IMR-90 (cell line): ENCODE measurements around the gene PCNX2. TPM values are rescaled to one million over a fixed set of nuclear protein-coding genes. Genes with fewer than 3 reads are reported as not detected.

ENCODE experiments used
- ATAC-seq: fragments of 200-7000 bp; cut with Tn5 transposase; 2 replicates; pipeline ENCODE4 v1.9.1; 2020; ENCODE audit warnings: low read depth, mild to moderate bottlenecking, moderate library complexity
- BruUV-seq: library from RNA; stranded (reverse); fragments of 400-500 nt; replicated peaks from 2 replicates; lab custom pipeline; 2021; lab: Mats Ljungman, UMichigan
- CTCF ChIA-PET: fragments of 300-600 bp; formaldehyde crosslinking; extraction: SDS; loops from one replicate; lab custom pipeline; 2021; ENCODE audit warnings: antibody characterized with exemption; lab: Yijun Ruan, JAX
- POLR2A ChIA-PET: fragments of 300-600 bp; sonication (Branson Sonifier 250); formaldehyde crosslinking; loops from one replicate; lab custom pipeline; 2022; ENCODE audit warnings: antibody characterized with exemption; ENCODE audit not compliant: unreplicated experiment; lab: Charles Lee
- DNase-seq: peaks from one replicate; pipeline ENCODE4 v3.0.0; 2013
- H2AFZ ChIP-seq: replicated peaks from 2 replicates; pipeline ENCODE3; 2013; ENCODE audit warnings: low read length, mild to moderate bottlenecking; ENCODE audit not compliant: poor library complexity
- H2AK5ac ChIP-seq: 2 replicates; pipeline ENCODE4 v1.6.1; 2013; ENCODE audit warnings: low read depth, low read length, inconsistent platforms
- H2AK9ac ChIP-seq: replicated peaks from 2 replicates; pipeline ENCODE3; 2013; ENCODE audit warnings: mild to moderate bottlenecking, low read depth, low read length, moderate library complexity; ENCODE audit not compliant: poor library complexity
- H2BK120ac ChIP-seq: 2 replicates; pipeline ENCODE4 v1.6.1; 2013; ENCODE audit warnings: low read depth, low read length, inconsistent platforms
- H2BK15ac ChIP-seq: 3 replicates; pipeline ENCODE4 v1.6.1; 2013; ENCODE audit warnings: low read depth, low read length, inconsistent platforms
- H2BK20ac ChIP-seq: 2 replicates; pipeline ENCODE4 v1.6.1; 2013; ENCODE audit warnings: low read depth, mild to moderate bottlenecking, inconsistent platforms, low read length, moderate library complexity
- H2BK5ac ChIP-seq: 2 replicates; pipeline ENCODE4 v1.6.1; 2013; ENCODE audit warnings: mild to moderate bottlenecking, low read depth, low read length, inconsistent platforms; ENCODE audit not compliant: poor library complexity, severe bottlenecking
- H3K14ac ChIP-seq: replicated peaks from 2 replicates; pipeline ENCODE4 v1.6.1; 2013; ENCODE audit warnings: low read depth, low read length, inconsistent platforms
- H3K18ac ChIP-seq: 2 replicates; pipeline ENCODE4 v1.6.1; 2013; ENCODE audit warnings: low read depth, low read length, control low read depth
- H3K23ac ChIP-seq: 2 replicates; pipeline ENCODE4 v1.6.1; 2013; ENCODE audit warnings: low read depth, low read length, inconsistent platforms
- H3K27ac ChIP-seq: 2 replicates; pipeline ENCODE4 v1.5.1; 2013; ENCODE audit warnings: mild to moderate bottlenecking, control low read depth, low read length; ENCODE audit not compliant: insufficient read depth
- H3K27me3 ChIP-seq: 2 replicates; pipeline ENCODE4 v1.6.1; 2013; ENCODE audit warnings: low read length; ENCODE audit not compliant: control insufficient read depth, insufficient read depth
- H3K36me3 ChIP-seq: 2 replicates; pipeline ENCODE4 v1.6.1; 2013; ENCODE audit warnings: low read length, mixed read lengths; ENCODE audit not compliant: control insufficient read depth, insufficient read depth
- H3K4ac ChIP-seq: 2 replicates; pipeline ENCODE4 v1.6.1; 2013; ENCODE audit warnings: low read depth, low read length, inconsistent platforms
- H3K4me1 ChIP-seq: 2 replicates; pipeline ENCODE4 v1.6.1; 2013; ENCODE audit warnings: low read length, mixed read lengths; ENCODE audit not compliant: control insufficient read depth, insufficient read depth
- H3K4me2 ChIP-seq: 2 replicates; pipeline ENCODE4 v1.6.1; 2013; ENCODE audit warnings: low read depth, mild to moderate bottlenecking, control low read depth, low read length, moderate library complexity
- H3K4me3 ChIP-seq: 2 replicates; pipeline ENCODE4 v1.5.1; 2013; ENCODE audit warnings: low read depth, mild to moderate bottlenecking, control low read depth, low read length, moderate library complexity; ENCODE audit not compliant: insufficient read depth
- H3K56ac ChIP-seq: 2 replicates; pipeline ENCODE4 v1.6.1; 2013; ENCODE audit warnings: low read length, inconsistent platforms; ENCODE audit not compliant: insufficient read depth; ENCODE audit errors: extremely low read depth
- H3K79me1 ChIP-seq, 2 experiments: 2 replicates each; pipeline ENCODE4 v1.6.1; 2013; ENCODE audit warnings: low read length in 2 of 2, inconsistent platforms in 1 of 2, low read depth in 1 of 2
- H3K9ac ChIP-seq: 2 replicates; pipeline ENCODE4 v1.6.1; 2013; ENCODE audit warnings: low read depth, low read length, control low read depth
- H3K9me1 ChIP-seq: 2 replicates; pipeline ENCODE4 v1.6.1; 2013; ENCODE audit warnings: low read length, inconsistent platforms; ENCODE audit not compliant: insufficient read depth
- H3K9me3 ChIP-seq: 2 replicates; pipeline ENCODE4 v1.6.1; 2013; ENCODE audit warnings: low read length; ENCODE audit not compliant: control insufficient read depth, insufficient read depth
- H4K20me1 ChIP-seq: 2 replicates; pipeline ENCODE4 v1.6.1; 2013; ENCODE audit warnings: low read length, inconsistent platforms; ENCODE audit not compliant: insufficient read depth
- H4K5ac ChIP-seq: 2 replicates; pipeline ENCODE4 v1.6.1; 2013; ENCODE audit warnings: mild to moderate bottlenecking, low read depth, low read length, control low read depth
- H4K8ac ChIP-seq, 2 experiments: 2 replicates each; pipeline ENCODE4 v1.6.1; 2013; ENCODE audit warnings: low read depth in 2 of 2, low read length in 2 of 2, control low read depth in 1 of 2, inconsistent platforms in 1 of 2
- H4K91ac ChIP-seq: 2 replicates; pipeline ENCODE4 v1.6.1; 2013; ENCODE audit warnings: low read depth, low read length, inconsistent platforms; ENCODE audit not compliant: insufficient read depth
- MAZ ChIP-seq: IDR thresholded peaks from 2 replicates; pipeline ENCODE4 v1.6.1; 2012; ENCODE audit warnings: low read depth, mild to moderate bottlenecking, low read length, improper control_type of control experiment, moderate library complexity, borderline replicate concordance
- WGBS, 2 experiments: methylation state at CpG; one replicate each; pipeline versions ENCODE4 v1.1.5 to v1.1.7; 2013; ENCODE audit warnings: missing lambda C conversion rate in 2 of 2; ENCODE audit not compliant: insufficient read length in 1 of 2; ENCODE audit errors: extremely low coverage in 2 of 2; 5-methylcytosine and 5-hydroxymethylcytosine counted together
- dilution Hi-C: fragments of 300-500 bp; cut with HindIII; formaldehyde crosslinking; loops from one replicate; pipeline ENCODE4 v1.14.3; 2018; ENCODE audit warnings: low sequenced_read_pairs; ENCODE audit not compliant: unreplicated experiment
- in situ Hi-C: fragments of 300-500 bp; cut with MboI; formaldehyde crosslinking; loops from 3 replicates; pipeline ENCODE4 v1.14.3; 2019; ENCODE audit warnings: low sequenced_read_pairs, inconsistent platforms, mixed read lengths
- intact Hi-C: fragments of 100-400 bp; cut with micrococcal nuclease; formaldehyde crosslinking; loops from 2 replicates; pipeline ENCODE4 v1.10.0; 2022
- polyA plus RNA-seq, 3 experiments: library from polyadenylated mRNA; depleted of rRNA; stranded (reverse); fragments of >200 nt; gene quantifications; 2 replicates each; pipeline ENCODE4 v1.2.3, GENCODE V29; 2012; ENCODE audit warnings: low replicate concordance in 1 of 3
- total RNA-seq: library from RNA; depleted of rRNA; stranded (reverse); fragments of >200 nt; gene quantifications from 2 replicates; pipeline ENCODE4 v1.2.3, GENCODE V29; 2012

PCNX2 gene
- total and polyA plus RNA-seq, 2 of the 4 experiments (the other 2 are of a cell fraction) = 15.9 to 22.6 TPM

DNA sequence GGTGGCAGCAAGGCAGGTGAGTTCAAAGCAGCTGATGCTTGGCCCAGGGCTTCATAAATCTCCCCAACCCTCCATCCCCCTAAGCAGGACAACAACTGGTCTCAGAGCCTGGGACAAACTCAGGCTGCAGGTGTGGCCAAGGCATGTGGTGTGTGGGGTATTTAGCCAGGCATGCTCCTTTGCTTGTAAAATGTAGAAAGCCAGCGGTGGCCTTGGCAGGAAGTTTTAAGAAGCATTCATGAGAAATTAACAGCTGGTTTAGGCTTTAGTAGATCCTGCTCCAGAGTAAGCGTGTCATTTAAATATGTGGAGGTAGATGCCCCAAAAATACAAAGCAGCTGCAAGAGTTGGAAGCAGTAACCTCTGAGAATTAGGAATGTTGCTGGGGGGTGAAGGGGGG, 300.3 kb downstream of the PCNX2 start:
- H3K9me3 ChIP-seq = peaks cover 6% of the 10 kb centered on the region; the same call in 1 of the 2 replicates
- dilution Hi-C loops = no loop called here
- peaks cover 23% of the 10 kb centered on the region for H3K36me3 ChIP-seq
- TF ChIP-seq MAZ = no peak
- no peak overlapping the region for H3K23ac ChIP-seq
- H3K4me2 ChIP-seq = no peak overlapping the region
- ATAC-seq (no peak), DNase-seq (no peak)
- no peak overlapping the region for H3K4ac ChIP-seq
- no peak overlapping the region for H3K18ac ChIP-seq
- in situ Hi-C loops = no loop called here
- H3K79me1 ChIP-seq = no peaks in the 10 kb centered on the region
- H2AFZ ChIP-seq = peak overlapping the region; percentile 21
- H2BK120ac ChIP-seq = no peak overlapping the region
- no peak overlapping the region for H3K4me3 ChIP-seq
- no peak overlapping the region for H4K91ac ChIP-seq
- no peaks in the 10 kb centered on the region for H4K20me1 ChIP-seq
- H4K8ac ChIP-seq = no peak overlapping the region
- H4K5ac ChIP-seq = no peak overlapping the region
- no peaks in the 10 kb centered on the region for H3K4me1 ChIP-seq
- H2BK20ac ChIP-seq = no peak overlapping the region
- ChIA-PET CTCF (no interaction called here), POLR2A (no interaction called here)
- H3K9ac ChIP-seq = no peak overlapping the region
- no peaks in the 10 kb centered on the region for H3K27me3 ChIP-seq
- no peak overlapping the region for H3K27ac ChIP-seq
- intact Hi-C loops = no loop called here
- peaks cover 3% of the 10 kb centered on the region; the same call in 1 of the 2 replicates for H3K9me1 ChIP-seq
- BruUV-seq = no TSS peak
- 80% methylated on average over 1 of the region's 2 CpGs; no CpG with 5 or more reads in 1 of the 2 experiments for WGBS, 2 experiments
- no peak overlapping the region for H3K56ac ChIP-seq
- H2BK5ac ChIP-seq = no peak overlapping the region
- no peak overlapping the region for H3K14ac ChIP-seq
- no peak overlapping the region for H2AK5ac ChIP-seq
- H2AK9ac ChIP-seq = peak overlapping the region; percentile 81
- H2BK15ac ChIP-seq = no peak overlapping the region
